IPS-18c (cell line): ENCODE data around the gene F12.

Source experiments
- H3K4me3 ChIP-seq: 2 replicates; pipeline ENCODE4 v1.7.0; 2013; ENCODE audit warnings: low read depth, mild to moderate bottlenecking, low read length, moderate library complexity; ENCODE audit not compliant: insufficient read depth
- H3K9me3 ChIP-seq: one replicate; pipeline ENCODE4 v1.6.1; 2013; ENCODE audit warnings: mild to moderate bottlenecking, low read length, moderate library complexity; ENCODE audit not compliant: control insufficient read depth, insufficient read depth

The F12 gene

DNA sequence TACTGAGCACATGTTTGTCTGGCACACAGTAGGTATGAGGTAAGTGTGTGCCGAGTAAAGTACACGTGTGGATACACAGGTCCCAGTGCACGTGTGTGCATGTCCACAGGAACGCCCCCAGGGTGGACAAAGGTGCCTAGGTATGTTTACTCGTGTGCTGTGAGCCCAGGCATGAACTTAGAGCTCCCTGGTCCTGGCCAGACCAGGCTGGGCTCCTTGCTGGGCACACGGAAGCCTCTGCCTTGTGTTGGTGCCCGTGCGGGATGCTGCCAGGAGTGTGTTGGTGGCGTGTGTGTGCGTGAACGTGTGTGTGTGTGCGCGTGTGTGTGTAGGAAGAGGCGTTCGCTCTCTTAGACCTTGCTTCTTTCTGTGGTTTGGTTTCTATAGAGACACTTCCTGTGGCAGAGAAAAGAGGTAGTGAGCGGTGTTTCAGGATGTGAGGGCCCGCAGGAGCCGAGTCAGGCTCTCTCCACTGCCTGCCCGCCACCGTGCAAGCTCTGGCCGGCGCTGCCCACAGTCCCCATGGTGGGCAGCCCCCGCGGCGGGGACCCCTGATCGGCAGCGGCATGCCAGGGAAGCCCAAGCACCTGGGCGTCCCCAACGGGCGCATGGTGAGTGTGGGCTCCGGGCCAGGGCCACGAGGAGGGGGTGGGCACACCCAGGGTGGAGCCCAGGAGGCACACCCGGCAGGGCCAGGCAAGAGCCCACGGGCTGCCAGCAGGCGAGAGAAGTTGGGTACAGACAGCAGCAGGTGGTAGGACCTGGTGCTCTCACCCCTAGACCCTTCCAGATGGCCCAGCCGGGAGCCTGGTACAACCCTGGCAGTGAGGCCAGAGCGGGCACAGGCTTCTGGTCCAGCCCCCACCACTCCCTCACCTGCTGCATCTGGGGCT lies 51.7 kb downstream of the F12 start, which contains the start of gene RGS14:
Gene RGS14, plus strand, starts transcription at position 466 of the 893 bp plus-strand sequence. Its CDS starts 101 bp downstream, at position 567.
- Histone ChIP-seq H3K4me3 (no peak within 1 kb of the TSS), H3K9me3 (no peaks in the 10 kb centered on the region)

DNA sequence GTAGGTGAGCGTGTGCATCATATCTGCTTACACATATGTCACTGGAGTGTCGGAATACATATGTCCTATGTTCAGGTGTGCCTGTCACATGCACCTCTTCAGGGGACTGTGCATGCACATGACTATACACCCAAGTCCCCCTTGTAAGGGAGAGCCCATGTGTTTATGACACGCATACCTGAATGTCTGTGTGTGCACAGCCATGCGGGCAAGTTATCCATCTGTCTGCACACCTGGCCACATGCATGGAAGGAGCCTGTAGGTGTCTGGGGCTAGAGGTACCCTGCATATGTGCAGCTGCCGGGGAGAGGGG lies 52.3 kb downstream of the F12 start:
- H3K9me3 ChIP-seq = no peaks in the 10 kb centered on the region
- H3K4me3 ChIP-seq = no peak overlapping the region

DNA sequence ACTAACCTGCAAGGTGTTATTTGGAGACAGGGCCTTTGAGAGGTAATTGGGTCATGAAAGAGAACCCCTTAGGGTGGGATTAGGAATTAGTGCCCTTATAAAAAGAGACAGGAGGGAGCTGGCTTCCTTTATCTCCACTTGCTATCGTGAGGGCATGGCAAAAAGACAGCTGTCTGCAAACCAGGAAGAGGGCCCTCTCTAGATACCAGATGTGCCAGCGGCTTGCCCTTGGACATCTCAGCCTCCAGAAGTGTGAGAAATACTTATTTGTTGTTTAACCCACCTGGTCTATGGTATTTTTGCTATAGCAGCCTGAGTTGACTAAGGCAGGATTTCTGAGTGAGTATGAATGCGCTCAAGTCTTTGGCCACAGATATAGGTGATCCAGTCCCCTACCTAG lies 52.6 kb downstream of the F12 start:
- no peak overlapping the region for H3K4me3 ChIP-seq
- H3K9me3 ChIP-seq = no peaks in the 10 kb centered on the region

DNA sequence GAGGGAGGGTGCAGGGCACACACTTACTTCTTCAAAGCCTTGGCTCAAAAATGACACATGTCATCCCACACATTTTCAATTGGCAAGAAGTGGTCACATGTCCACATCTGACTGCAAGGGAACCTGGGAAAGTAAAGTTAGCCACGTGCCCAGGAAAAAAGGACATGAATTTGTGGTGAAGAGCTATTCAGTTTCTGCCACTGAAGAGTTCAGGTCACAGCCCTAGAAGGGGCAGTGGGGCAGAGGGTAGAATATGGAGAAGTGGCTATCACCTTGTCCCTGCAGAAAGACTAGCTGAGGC lies 53.5 kb downstream of the F12 start:
- no peak overlapping the region for H3K4me3 ChIP-seq
- H3K9me3 ChIP-seq = no peaks in the 10 kb centered on the region

DNA sequence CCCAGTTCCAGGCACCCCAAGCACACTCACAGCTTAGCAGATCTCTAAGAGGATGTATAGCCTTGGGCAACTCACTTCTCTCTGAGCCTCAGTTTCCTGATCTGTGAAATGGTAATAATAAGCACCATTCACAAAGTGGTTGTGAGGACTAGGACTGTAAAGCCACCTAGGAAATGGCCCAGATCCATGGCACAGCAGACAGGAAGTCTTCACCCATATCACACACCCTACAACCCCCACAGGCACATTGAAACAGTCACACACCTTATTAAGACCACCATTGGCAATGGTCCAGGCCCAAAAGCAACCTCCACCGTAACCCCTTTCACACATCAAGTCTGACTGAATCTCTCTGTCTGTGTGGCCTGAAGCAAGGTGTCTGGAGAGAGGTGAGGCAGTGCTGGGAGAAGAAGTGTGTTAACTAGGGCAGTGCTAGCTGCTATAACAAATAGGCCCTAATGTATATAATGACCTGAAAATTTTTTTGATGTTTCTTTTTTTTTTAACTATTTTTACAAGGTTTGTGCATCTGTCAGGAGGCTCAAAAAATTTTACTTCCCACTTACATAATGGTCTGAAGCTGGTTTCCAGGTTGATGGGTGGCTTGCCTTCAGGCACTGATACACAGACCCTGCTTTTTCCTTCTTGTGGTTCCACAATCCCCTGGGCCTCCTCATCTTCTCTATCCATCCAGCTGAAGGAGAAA lies 54.0 kb downstream of the F12 start:
- no peak overlapping the region for H3K4me3 ChIP-seq
- no peaks in the 10 kb centered on the region for H3K9me3 ChIP-seq

DNA sequence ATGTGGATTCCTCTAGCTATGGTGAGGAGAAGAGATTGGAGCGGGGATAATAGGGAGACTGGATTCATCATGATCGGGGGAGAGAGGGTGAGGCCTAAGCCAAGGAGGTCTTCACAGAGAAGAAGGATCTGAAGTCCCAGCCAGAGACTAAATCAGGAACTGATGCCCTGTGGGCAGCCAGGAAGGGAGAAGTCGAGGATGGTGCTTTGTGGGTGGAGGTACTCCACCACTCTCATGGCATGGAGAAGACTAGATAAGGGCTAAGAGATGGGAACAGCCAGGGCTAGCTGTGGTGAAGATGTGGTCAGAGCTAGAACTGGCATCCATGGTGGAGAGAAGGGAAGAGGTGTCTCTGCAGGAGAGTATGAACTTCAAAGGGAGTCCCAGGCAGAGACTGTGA lies 54.7 kb downstream of the F12 start:
- H3K4me3 ChIP-seq = no peak overlapping the region
- H3K9me3 ChIP-seq = no peaks in the 10 kb centered on the region

DNA sequence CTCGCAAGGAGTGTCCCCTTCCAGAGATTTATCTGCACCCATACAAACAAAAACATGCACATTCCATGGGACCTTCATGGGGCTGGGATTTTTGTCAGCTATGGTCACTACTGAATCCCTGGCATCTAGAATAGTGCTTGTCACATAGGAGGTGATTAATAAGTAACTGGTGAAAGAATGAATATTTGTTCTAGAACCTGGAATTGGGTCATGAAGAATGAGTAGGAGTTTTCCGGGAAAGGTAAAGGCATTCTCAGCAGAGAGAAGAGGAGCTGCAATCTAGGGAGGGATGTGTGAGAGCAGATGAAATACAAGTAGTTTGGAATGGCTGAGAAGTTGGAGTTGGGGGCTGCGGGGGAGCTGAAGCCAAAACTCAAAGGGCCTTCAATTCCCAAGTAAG lies 55.1 kb downstream of the F12 start:
- H3K4me3 ChIP-seq = no peak overlapping the region
- H3K9me3 ChIP-seq = no peaks in the 10 kb centered on the region

DNA sequence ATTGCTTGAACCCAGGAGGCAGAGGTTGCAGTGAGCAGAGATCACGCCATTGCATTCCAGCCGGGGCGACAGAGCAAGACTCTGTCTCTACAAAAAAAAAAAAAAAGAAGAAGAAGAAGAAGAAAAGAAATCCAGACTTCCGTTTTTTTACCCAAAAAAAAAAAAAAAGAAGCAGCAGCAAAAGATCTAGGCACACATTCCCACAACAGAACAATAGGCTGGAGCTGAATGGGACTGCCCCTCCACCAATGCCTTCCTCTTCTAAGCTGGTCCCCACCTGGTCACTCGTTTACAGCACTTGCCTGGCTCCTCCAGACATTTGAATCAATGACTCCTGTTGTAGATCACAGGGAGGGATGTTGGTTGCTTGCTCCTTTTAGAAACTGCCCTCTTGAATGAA lies 56.3 kb downstream of the F12 start:
- no peaks in the 10 kb centered on the region for H3K9me3 ChIP-seq
- H3K4me3 ChIP-seq = no peak overlapping the region
